ENCODE results near the gene ZNF143.

The ZNF143 gene

DNA sequence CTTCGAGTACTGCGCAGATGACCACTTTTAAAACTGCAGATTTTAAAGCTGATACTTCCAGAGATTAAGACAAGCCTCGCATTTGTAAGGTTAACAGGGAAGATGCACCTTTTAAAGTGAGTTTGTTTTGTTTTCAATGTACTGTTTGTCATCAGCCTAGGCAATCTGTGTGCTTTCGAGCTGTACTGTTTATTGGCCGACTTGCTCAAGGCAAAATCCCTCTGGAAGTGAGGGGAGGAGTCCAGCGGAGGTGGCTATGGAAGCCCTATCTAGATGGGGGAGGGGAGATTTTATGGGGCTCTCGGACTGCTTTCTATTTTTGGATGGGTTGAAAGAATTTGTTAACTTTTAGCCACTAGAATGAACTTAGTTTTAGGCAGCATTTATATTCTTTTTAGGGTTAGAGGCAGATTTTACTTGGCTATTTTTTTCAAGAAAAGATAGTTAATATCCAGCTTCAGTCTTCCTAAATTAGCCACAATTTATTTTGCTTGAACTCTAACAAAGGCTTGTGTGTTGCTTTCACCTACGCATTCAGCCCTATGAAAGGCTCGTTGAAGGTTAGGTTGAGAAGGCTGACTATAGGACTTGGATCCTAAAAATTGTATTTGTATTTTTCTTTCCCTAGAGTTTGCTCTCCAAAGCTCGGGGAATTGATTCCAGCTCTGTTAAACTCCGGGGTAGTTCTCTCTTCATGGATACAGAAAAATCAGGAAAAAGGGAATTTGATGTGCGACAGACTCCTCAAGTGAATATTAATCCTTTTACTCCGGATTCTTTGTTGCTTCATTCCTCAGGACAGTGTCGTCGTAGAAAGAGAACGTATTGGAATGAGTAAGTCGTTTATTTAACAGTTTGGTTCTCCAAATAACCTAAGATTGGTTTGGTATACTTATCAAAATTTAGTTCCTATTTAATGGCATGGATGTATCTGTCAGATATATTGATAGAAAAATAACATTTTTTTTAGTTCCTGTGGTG is 114.7 kb downstream of the ZNF143 start:
- DNase-seq, result no peak

DNA sequence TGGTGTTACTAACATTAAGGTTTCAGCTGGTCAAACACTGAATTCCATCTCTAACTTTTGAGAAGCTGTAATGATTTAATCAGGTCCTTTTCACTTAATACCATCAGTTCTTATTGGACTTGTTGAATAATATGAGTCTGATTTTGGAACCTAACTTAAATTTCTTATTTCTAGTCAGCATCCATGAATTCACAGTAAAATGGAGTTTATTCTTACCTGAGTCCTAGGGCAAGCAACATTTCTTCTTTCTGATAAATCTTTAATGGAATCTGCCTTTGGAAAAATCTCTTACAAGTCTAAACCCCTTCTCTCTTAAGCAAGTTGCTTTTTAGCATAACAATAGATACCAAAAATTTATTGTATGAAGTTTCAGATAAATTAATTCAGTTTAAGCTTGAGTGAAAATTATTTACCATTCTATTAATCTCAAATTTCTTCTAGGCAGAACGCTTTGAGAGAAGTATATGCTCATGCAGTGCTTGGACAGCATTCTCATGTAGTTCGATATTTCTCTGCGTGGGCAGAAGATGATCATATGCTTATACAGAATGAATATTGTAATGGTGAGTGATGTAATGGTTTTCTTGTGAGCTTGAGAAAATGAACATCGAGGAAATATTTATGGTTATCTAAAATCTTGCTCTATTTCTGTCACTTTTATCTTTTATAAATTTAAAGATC is 116.0 kb downstream of the ZNF143 start:
- no peak for DNase-seq

DNA sequence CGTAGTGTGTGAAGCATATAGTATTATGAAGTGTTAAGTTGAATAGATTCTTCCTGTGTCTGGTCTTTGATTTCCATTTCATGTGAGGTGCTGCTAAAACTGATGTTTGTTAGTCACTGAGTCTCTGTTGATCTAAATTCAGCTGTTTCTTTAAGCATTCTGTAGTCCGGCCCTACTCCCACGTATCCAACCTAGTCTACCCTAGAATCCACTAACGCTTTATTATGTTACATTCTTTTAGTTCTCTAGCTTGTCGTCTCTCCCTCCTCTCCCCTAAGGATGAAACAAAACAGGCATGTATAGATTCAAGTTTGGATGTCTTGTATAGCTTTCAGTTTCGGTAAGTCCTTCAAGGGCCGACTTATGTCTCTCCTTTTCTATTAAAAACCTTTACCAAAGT is 116.7 kb downstream of the ZNF143 start:
- no peak for DNase-seq

Data from stimulated activated CD4-positive, alpha-beta T cell treated with anti-CD3 and anti-CD28 coated beads, Interleukin-12 subunit alpha, Interleukin-12 subunit beta, amount 100 ng/mL, for 4 hours (primary cell).